Cerebellar nuclear complex (tissue), 1 donor: Measurements from ENCODE around the gene TYW1.
"Not testable (repeated sequence)": the region's sequence is repeated elsewhere in the genome, so short reads cannot be mapped to it uniquely, and the experiment has no call there.

Source experiments
- DNase-seq, 2 experiments: peaks; one replicate each; lab custom pipeline; 2025; lab: John Stamatoyannopoulos, UW

Gene TYW1

DNA sequence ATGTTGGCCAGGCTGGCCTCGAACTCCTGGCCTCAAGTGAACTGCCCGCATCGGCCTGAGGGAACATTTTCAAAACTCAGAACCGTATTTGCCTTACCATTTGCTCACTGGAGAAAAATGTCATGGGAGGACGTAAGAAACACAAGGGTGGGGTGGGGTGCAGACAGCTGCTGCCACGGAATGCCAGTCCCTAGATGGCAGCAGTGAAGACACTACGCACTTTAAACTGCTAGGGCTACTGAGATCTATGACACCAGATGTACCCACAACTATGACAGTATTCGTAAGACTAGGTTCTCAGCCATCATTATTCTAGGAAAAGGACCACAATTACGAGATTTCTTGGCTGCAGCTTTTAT is 2.0 kb upstream of the TYW1 start:
- DNase-seq, result not testable (repeated sequence)

DNA sequence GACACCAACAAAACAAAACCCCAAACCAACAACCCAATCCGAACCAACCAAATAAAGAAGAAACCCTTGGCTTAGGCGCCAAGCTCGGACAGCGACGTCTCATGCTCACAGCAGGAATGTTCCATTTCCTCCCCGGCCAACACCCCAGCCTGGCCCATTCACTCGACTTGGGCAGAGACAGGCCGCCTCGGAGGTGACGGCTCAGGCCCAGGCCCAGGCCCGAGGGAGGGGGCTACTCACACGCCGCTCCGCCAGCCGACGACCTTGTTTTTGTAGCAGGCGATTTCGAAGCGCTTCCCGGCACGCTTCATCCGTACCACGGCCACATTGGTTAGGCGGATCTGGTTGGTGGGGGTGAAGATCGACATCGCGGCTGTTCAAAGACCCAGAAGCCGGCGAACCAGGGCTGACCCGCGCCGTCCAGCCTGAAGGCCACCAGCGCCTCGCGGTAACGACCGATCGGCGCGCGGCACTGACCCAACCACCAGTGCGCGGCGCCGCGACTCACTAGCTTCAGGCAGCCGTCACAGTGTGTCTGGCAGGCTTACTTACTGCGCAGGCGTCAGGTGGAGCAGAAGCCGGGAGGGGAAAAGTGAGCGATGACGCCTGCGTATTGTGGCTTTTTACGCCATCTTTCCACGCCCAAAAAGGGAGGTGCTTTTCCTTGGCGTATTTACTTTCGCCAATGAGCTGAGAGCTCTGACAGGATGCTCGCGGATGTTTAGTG is 1.4 kb upstream of the TYW1 start, which contains the start of gene SBDS:
TSS of gene SBDS (minus strand) at position 537 of the 727 bp plus-strand sequence. CDS start at position 368, 169 bp downstream.
- peak; percentile 72 to 94 for DNase-seq

DNA sequence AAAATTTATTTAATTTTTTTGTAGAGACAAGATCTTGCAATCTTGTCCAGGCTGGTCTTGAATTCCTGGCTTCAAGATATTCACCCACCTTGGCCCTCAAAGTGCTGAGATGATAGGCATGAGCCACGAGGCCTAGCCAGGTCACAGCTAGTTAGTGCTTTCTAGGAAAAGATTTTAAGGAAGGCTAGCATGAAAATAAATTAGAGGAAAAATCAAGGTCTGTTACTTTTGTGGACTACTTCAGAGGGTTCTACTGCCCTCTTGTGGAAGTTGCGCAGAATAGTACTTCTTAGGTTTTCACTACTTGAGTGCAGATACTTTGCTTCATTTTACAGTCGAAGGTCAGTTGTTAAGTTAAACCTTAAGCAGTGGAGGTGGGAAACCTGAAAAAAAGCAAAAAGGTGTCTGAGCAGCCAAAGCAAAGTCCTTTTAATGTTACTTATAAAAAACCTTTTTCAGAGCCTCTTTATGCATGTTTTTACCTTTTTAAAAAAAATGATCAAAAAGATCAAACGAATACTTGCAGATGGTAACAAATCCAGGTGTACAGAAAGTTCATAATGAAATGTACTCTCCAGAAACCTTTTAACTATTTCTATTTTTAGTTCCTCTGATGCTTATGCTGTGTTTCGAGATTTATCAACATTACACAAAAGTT is 4.1 kb downstream of the TYW1 start:
- not testable (repeated sequence) for DNase-seq

DNA sequence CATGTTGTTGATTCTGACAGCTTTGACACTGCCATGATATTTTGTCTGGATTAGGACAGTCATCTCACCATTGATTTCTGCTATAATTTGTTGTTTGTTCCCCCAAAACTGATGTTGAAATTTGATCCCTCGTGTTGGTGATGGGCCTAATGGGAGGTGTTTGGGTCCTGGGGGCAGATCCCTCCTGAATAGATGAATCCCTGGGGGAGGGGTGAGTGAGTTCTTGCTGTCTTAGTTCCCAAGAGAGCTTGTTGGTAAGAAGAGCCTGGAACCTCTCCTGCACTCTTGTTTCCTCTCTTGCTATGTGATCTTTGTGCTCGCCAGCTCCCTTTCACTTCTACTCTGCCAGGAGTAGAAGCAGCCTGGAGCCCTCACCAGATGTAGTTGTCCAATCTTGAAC is 7.5 kb downstream of the TYW1 start:
- not testable (repeated sequence) for DNase-seq

DNA sequence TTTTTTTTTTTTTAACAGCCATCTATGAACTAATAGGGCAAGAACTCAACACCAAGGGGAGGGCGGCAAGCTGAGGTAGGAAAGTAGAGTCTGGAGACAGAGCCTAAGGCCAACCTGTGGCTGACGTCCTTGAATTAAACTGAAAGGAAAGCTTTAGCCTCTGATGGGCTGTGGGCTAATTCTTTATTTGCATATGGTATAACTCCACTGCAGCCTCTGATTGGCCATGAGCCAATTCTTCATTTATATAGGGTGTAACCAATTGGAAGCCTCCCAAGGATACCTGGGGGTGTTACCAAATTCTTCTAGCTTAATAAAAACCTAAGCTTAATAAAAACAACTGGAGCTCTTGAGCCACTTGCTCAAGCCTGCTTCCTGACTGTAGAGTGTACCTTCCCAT is 10.3 kb downstream of the TYW1 start:
- no peak for DNase-seq

DNA sequence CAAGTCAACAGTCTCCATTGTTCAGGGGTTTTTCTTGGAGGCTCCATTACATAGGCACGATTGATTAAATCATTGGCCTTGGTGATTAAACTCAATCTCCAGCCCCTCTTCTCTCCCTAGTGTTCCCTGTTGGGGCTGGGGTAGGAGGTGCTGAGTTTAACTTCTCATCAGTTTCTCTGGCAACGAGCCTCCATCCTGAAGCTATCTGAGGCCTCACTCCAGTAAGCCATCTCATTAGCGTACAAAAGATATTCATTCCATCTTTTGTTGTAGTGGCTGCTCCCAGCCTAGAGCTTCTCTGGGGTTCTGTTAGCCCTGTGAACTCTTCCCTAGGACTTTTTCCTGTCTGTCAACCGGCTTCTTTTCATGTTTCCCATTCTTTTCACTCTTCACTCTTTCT is 11.6 kb downstream of the TYW1 start:
- no peak for DNase-seq

DNA sequence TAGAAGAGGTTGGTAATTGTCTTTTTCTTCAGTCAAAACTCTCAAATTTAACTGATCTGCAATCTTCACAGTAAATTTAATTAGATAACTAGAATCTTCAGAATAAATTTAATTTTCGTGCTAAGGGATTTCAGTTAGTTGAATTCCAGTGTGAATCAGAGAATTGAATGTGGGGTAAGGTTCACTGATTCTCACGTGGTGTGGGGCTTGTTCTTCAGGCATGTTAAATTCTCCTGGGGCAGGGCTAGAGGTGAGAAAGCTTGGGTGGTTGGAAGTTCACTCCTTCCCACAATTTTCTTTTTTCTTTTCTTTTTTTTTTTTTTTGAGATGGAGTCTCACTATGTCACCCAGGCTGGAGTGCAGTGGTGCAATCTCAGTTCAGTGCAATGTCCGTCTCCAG is 13.0 kb downstream of the TYW1 start:
- not testable (repeated sequence) for DNase-seq

DNA sequence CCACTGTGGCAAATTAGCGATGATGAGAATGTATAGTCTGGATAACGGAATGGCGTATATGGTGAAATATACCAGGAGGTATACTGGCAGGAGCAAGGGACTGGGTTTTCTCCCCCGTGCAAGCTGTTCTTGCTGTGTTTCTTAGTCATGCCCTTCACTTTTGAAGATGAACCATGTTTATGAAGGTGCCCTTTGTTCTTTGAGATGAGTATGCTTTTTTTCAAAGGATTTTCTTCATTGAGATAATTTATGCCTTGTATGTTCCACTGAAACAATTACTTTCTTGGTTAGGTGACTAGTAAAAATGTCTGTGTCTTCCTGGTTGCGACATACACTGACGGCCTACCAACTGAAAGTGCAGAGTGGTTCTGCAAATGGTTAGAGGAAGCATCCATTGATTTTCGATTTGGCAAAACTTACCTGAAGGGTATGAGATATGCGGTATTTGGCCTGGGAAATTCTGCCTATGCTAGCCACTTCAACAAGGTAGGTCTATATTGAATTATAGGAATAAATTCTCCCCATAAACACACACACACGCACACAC is 17.5 kb downstream of the TYW1 start:
- DNase-seq, result not testable (repeated sequence)

DNA sequence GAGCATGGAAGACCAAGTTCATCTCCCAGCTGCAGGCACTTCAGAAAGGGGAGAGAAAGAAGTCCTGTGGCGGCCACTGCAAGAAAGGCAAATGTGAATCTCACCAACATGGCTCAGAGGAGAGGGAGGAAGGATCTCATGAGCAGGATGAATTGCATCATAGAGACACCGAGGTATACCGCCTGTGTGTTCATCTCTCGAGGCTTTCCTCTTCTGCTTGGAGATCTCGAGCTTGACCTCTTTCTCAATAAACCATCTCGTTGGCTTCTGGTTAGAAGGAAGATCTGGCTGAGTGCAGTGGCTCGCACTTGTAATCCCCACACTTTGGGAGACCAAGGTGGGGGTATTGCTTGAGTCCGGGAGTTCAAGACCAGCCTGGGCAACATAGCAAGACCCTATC is 21.3 kb downstream of the TYW1 start:
- not testable (repeated sequence) for DNase-seq

DNA sequence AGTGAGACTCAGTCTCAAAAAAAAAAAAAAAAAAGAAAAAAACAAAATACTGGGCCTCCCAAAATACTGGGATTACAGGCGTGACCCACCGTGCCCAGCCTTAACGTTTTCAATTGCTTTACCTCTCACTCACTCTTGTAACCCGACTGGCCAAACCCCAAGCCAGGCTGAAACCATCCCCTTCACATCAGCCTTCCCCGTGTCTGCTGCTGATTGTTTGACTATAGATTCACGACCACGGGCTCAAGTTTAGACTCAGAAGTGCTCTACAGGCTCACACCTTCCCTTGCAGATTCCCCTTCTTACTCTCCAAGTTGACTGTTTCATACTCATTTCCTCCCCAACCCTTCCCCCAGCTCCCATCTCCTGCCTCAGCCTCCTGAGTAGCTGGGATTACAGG is 22.3 kb downstream of the TYW1 start:
- DNase-seq, result no peak

DNA sequence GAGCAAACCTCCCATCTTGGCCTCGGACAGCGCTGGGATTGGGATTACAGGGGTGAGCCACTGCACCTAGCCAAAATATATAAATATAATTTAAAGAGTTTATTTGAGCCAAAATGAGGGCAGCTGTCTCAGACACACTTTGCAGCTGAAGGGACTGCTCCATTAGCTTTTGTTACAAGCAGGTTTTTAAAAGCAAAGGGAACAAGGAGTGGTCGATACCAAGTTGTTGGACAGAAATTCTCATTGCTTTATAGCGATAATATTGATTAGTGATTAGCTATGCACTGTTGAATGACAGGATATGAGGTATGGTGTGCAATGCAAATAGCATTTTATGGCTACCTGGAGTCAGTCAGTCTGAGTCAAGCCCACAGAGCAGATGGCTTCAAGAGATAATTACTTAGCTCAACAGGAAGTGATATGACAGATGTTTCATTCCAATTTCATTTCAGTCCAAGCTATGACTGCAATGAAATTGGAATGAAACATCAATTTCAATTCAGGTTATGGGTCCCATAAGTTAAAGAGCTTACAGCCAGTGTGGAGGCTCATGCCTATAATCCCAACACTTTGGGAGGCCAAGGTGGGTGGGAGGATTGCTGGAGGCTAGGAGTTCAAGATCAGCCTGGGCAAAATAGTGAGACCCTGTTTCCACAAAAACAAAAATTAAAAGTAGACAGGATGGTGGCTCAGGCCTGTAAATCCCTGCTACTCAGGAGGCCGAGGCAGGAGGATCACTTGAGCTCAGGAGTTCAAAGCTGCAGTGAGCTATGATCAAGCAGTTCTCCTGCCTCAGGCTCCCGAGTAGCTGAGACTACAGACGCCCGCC is 23.1 kb downstream of the TYW1 start:
- DNase-seq, result no peak

DNA sequence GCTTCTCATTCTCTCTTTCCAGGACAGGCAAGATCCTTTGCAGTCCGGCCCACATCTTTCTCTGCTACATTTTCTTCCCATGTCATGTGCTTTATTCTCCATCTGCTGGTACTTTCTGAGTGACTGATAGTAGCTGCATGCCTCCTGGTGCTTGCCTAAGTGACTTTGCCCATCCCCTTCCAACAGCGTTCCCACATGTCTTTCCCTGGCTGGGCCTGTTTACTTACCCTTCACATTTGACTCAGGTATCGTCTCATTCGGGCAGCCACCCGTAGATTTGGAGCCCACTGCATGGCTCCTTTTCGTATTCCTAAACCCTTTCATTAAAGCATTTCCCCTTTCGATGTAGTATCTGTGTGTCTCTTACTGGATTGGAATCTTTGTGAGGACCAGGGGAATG is 24.6 kb downstream of the TYW1 start:
- no peak for DNase-seq

DNA sequence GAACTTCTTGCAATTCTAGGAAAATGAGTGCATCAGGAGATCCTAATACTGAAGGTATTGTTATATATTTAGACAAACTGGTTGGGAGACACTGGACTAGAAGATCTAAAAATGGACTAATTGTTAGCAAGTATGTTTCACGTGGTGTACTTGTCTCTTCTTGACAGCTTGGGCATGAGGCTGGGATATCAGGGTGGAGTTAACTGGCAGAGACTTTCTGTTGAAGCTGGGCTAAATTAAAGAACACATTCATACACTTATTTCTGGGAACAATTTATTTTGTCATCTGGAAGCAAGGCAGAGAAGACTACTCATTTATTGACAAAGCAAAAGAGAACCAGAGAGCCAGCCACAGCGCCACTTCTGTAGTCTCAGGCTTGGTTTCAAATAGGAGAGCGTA is 25.9 kb downstream of the TYW1 start:
- no peak for DNase-seq

DNA sequence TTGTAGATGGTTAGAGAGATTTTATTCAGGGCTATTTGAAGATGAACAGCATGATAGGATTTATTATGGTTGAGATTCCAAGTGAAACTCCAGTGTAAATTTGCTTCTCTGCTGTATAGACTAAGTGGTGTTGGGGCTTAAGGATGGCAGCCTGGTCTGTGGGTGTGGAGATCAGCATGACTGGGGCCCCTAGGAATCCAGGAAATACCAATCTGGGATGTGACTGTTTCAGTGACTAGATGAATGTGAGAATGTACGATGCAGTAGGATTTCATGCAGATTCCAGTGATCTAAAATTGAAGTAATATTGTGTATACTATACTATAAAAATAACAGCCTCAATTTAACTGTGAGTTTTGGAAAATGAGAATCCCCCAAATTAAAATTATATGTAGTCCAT is 28.8 kb downstream of the TYW1 start:
- DNase-seq, result not testable (repeated sequence)

DNA sequence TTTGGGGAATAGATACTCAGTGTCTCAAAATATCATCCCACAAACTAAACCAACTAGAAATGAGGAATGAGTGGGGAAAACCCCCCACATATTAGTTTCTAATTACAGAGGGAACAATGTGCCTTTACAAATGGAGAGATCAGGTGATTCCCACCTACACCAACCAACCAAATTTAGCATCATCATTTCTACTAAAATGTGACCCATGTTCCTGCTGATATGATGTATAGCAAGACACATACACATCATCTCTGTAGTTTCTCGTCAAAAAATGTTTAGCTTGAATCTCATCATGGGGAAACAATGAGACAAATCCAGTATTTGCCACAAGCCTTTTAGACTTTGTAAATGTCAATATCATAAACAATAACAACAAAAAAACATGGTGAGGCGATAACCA is 35.1 kb downstream of the TYW1 start:
- DNase-seq, result not testable (repeated sequence)

DNA sequence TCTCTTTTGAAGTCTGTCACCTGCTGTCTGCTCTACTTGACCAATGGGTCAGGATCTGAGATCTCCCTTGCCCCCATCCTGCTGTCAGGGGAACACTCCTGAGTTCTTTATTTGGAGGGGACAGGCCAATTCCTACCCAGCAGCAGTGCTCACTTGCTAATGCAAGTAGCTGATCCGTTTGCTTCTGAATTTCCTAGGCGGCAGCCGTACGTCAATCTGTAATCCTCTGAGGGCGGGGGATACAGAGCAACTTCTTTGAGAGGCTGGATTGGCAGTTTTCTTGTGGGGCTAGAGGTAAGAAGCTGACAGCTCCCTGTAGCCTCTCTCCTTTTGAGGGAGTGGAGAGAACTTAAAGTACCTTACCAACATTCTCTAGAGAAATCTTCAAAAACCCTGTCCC is 36.6 kb downstream of the TYW1 start:
- DNase-seq, result no peak

DNA sequence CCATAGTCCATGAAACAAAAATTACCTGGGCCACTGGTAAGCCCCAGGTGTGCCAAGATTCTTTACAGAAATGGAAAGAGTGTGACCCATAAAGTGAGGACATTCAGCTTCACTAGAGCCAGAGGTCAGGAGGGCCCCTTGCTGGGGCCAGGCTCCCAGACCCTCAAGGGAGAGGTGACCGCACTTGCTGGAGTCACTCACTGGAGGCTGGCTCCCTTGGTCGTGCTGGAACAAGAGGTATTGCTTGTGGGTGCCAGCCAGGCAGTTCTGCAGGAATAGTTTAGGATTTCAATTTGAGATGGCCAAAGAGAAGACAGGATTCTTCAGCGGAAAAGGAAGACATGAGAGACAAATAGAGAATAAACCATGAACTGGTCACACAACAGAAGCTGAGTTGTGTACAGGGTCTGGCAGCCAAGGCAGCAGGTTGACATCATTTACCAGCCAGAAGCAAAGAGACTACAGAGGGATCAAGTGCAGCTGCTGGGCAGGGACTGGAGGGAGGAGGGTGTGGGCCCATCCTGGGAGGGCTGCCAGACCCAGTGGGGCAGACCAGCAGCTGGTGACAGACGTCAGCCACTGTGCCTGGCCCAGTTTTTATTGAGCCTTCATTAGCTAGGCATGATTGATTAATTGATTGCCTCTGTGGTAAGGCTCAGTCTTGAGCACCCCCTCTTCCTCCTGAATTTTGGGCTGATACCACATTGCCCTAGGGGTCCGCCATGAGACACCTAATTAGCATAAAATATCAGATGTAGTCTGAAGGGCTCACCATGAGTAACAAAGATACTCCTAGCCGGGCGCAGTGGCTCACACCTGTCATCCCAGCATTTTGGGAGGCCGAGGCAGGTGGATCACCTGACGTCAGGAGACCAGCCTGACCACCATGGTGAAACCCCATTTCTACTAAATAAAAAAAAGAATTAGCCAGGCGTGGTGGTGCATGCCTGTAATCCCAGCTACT is 40.1 kb downstream of the TYW1 start:
- not testable (repeated sequence) for DNase-seq

DNA sequence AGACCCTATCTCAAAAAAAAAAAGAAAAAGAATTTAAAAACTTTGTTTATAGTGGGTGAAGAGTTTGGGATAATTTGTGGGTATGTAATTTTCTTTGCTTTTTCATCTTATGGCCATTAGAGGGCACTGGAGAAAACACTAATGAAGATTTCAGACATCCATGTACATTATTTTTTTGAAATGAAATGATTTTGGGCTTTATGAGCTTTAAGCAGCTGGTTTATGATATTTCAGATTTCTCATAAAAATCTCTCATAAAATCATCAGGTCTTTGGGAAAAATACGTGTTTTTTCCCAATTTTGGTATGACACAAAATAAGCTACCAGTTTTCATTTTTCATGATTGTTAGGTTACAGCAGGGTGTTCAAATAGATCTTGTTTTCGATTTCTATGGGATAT is 44.2 kb downstream of the TYW1 start:
- not testable (repeated sequence) for DNase-seq

DNA sequence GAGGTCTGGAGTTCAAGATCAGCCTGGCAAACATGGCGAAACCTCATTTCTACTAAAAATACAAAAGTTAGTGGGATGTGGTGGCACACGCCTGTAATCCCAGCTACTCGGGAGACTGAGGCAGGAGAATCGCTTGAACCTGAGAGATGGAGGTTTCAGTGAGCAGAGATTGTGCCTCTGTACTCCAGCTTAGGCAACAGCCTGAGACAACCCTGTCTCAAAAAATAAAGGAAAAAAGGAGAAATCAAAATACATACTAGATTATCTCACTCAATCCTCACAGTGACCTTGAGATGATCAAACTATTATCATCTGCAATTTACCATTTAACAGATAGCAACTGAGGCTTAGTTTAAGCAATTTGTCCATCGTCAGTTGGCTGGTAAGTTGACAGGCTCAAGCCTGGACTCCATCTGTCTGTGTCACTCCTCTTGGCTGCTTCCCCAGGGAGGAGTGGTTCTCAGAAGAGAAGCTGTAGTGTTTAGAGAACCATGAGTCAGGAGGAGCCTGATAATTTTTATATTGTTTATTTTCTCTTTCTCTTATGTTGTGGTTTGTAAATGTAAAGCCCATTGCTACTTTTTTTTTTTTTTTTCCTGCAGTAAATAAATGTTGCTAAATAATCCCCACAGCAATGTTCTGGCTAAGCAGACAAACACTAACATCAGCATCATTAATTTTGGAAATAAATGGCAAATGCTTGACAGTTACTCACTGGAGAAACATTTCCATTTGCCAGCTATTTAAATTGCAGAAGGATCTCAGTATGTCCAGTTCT is 46.3 kb downstream of the TYW1 start:
- peak in 1 of 2 experiments; percentile 18 for DNase-seq

DNA sequence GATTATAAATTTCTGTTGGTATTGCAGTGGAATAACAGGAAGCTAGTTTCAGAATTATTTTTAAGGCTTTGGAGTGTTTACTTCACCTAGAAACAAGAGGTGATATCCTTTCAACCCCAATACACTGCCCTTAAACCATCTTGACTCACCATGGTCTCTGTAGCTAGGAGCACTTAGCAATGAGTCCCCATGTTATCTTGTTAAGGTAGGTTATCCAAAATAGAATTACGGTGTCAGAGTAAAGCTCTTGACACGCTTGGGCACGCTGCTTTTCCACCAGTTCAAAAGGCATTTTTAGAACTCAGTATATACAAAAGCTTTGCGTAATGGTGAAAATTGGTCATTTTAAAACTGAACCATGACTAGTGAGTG is 46.9 kb downstream of the TYW1 start:
- DNase-seq, result not testable (repeated sequence)
